Fibroblast of upper back skin (primary cell): ENCODE data around the gene KCMF1.

ENCODE experiments used
- DNase-seq: peaks from one replicate; pipeline ENCODE4 v3.0.0-alpha.2; 2013

Gene KCMF1

DNA sequence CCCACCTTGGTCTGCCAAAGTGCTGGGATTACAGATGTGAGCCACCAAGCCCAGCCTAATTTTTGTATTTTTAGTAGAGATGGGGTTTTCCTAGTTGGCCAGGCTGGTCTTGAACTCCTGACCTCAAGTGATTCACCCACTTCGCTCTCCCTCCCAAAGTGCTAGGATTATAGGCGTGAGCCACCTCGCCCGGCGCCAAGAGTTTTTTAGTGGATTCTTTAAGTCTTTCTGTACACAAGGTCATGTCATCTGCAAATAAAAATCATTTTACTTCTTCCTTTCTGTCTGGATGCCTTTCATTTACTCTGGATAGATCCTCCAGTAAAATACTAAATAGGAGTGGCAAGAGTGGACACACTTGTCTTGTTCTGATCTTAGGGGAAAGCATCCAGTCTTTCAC, 61.7 kb downstream of the KCMF1 start:
- DNase-seq, result no peak

DNA sequence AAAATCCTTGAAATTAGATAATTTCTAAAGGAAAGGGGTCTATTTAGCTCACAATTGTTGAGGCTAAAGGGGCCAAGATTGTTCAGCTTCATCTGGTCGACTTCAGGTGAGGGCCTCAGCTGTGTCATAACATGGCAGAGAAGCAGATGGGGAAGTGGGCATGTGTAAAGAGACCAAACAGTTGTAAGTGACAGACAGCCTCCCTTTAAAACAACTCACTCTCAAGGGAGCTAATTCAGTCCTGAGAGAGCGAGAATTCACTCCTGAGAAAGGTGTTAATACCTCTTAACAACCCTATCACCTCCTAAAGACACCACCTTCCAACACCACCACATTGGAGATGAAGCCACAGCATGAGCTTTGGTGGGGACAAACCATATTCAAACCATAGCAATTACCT, 62.4 kb downstream of the KCMF1 start:
- no peak for DNase-seq

DNA sequence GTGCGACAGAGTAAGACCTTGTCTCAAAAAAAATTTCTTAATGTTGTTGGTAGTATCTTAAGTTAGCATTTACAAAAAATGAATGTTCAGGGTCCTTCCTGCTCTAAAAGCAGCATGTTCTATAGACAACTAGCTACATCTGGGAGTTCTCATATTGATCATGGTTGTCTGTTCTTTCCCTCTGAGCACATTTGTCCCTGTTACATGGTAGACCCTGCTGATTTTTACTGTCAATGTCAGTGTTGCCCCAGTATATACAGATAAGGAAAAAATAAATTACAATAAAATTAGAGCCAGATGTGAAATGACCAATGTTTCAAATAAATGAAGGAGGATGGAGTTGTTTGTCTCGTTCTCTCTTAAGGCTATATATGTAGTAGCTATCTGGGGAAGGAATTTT, 63.2 kb downstream of the KCMF1 start:
- DNase-seq, result no peak

- no peak for DNase-seq
Observed at GRCh38 chr2:85037622-85038021, 66.7 kb downstream of the KCMF1 start.

DNA sequence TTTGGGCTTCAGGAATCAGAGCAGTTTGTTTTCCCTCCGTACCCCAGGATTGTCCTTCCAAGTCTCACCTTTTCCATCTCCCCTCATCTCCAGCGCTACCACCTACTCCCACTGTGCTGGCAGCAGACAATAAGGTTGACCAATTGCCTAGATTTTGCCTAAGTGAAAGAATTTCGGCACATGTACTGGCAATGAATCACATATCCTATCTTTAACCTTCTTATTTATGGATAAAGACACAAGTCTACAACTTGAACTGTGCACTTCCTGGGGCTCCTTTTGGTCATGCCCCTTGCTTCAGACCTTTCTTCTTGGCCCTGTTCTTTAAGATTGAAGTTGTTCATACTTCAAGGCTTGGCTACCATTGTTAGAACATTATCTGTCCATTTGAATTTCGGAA, 71.4 kb downstream of the KCMF1 start:
- no peak for DNase-seq

DNA sequence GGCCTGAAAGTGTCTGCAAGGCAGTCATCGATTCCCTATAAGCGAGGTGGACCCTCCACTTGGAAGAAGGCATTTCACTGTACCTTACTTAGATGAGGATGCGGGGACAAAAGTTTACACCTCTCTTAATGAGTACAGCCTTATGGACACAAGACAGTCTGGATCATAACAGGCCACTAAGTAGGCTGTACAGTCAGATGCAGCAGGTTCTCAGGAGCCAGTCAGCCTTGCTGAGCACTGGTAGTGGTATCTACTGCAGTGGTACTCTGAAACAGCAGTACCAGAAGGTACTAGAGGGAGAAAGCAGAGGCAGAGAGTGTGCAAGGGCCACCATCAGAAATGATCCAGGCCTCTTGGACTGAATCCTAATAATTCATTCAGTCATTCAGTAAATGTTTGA, 77.6 kb downstream of the KCMF1 start:
- no peak for DNase-seq

DNA sequence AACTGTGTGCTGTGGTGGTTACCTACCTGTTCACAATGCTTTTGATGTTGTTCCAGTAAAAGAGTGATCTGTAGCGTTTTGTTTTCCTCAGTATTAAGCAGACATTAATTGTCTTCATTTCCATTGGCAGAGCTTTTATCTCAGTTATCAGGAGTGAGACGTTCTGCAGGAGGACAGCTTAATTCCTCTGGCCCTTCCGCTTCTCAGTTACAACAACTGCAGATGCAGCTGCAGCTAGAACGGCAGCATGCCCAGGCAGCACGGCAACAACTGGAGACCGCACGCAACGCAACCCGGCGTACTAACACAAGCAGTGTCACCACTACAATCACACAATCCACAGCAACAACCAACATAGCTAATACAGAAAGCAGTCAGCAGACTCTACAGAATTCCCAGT, 78.3 kb downstream of the KCMF1 start:
- no peak for DNase-seq

DNA sequence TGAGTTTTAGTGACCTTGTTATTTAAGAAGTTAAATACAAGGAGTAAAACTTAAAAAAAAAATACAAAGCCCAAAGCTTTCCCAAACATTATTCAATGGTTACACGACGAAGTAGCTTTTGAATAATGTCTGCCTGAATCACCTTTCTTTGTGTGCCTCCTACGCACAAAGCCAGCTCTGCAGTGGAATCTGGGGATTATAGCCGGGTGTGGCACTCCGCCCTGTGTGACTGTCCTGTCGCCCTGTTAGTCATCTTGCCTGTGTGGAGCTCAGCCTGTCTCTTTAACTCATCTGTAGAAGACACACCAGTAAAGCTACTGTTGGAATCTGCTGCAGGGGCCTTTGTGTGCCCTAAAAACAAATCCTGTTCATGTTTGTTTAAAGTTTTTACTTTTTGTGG, 82.8 kb downstream of the KCMF1 start:
- no peak for DNase-seq

GRCh38 chr2:85057226-85057962, 86.4 kb downstream of the KCMF1 start:
- no peak for DNase-seq

GRCh38 chr2:85061896-85062295, 90.9 kb downstream of the KCMF1 start:
- DNase-seq, result no peak

- peak; percentile 63 for DNase-seq
Observed at GRCh38 chr2:85062565-85062964, 91.6 kb downstream of the KCMF1 start.

DNA sequence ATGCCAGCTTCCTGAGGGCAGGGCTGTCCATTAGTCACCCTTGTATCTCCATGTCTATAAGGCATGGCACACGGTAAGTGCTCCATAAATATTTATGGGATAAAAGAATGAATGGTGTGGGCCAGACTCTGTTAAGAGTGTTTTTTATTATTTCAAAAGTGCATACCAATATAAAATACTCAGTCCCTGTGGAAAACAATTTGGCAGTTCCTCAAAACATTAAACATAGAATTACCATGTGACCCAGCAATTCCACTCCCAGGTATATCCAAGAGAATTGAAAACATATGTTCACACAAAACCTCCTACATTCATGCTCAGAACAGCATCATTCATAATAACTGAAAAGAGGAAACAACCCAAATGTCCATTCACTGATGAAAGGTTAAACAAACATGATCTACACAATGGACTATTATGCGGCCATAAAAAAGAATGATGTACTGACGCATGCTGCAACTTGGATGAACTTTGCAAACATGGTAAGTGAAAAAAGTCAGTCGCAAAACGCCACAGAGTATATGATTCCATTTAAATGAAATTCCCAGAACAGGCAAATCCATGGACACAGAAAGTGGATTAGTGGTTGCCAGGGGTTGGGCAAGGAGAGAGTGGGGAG, 93.1 kb downstream of the KCMF1 start:
- DNase-seq, result peak; percentile 88

GRCh38 chr2:85064927-85065577, 94.1 kb downstream of the KCMF1 start:
- peak; percentile 20 for DNase-seq

- no peak for DNase-seq
Observed at GRCh38 chr2:85066006-85066740, 95.2 kb downstream of the KCMF1 start.

DNA sequence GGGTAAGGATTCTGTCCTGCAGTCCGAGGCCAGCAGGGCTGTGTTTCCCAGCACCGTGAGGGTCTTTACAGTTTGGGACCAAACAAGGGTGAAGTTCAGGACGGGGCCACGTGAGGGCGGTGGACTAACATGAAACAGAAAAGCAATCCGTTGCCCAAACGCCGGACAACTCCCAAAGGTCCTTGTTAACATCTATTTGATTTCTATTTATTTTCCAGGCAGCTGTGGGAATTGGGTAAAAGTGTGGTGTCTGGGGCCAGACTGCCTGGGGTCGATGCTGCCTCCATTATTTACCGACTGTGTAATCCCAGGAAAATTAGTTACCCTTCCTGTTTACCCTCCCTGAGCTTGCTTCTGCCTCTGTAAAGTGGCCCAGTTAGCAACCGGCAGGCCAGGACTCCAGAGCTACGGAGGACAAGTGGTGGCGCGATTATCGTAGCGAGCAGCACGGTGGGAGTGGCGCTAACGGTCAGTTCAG, 96.0 kb downstream of the KCMF1 start:
- DNase-seq, result peak; percentile 81

- DNase-seq, result no peak
Observed at GRCh38 chr2:85071096-85071495, 100.1 kb downstream of the KCMF1 start.

GRCh38 chr2:85073033-85073432, 102.1 kb downstream of the KCMF1 start:
- no peak for DNase-seq

- DNase-seq, result no peak
Observed at GRCh38 chr2:85076618-85077274, 105.8 kb downstream of the KCMF1 start.

GRCh38 chr2:85077859-85078419, 107.0 kb downstream of the KCMF1 start:
- DNase-seq, result no peak

- no peak for DNase-seq
Observed at GRCh38 chr2:85078536-85078935, 107.6 kb downstream of the KCMF1 start.

DNA sequence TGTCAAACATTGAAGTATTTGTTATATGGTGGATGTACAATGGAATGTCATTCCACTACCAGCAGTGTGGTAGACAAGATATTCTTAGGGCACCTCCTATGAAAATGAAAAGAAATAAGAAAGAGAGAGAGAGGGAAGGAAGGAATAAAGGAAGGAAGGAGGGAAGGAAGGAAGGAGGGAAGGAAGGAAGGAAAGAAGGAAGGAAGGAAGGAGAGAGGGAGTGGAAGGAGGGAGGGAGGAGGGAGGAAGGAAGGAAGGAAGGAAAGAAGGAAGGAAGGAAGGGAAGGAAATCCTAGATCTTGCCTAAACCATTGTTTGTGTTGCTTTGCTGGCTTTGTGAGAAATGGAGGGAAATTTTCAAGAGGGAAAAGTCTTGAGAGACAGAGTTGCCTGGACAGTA, 112.1 kb downstream of the KCMF1 start:
- DNase-seq, result no peak

DNA sequence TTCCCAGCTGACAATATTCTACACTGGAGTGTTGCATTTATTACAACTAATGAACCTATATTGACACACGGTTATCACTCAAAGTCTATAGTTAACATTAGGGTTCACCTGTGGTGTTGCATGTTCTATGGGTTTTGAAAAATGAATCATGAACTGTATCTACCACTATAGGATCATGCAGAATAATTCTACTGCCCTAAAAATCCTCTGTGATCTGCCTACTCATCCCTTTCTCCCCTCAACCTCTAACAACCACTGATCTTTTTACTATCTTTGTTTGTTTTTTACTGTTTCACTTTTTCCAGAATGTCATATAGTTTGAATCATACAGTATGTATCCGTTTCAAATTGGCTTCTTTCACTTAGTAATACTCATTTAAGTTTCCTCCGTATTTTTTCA, 114.6 kb downstream of the KCMF1 start:
- no peak for DNase-seq

DNA sequence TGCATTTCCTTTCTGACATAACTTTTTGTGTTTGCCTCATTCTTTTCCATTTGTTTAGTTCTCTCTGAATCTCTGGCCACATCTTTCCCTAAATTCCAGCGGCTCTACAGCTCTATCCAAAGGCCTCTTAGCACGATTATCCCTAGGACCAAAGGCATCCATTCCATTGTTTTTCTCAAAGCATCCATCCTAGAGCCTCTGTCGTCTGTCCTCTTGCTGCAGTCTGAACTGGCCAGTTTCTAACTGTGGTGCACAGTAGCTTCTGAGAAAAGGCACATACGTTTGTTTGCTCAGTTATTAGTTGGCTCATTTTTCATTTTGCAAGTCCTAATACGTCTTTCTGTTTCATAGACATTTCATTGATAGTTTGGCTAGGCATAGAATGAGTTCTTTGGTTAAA, 116.6 kb downstream of the KCMF1 start:
- no peak for DNase-seq
